KBM-7 (cell line): ENCODE results near the gene PHLDA3.

Experiments used
- DNase-seq: peaks from one replicate; pipeline ENCODE4 v3.0.0-alpha.2; 2015
- in situ Hi-C: fragments of 300-500 bp; cut with MboI; formaldehyde crosslinking; loops from 2 replicates; pipeline ENCODE4 v1.14.3; 2020; ENCODE audit warnings: low sequenced_read_pairs, low pct_unique_long_range_greater_than_20kb, mixed read lengths

The PHLDA3 gene

DNA sequence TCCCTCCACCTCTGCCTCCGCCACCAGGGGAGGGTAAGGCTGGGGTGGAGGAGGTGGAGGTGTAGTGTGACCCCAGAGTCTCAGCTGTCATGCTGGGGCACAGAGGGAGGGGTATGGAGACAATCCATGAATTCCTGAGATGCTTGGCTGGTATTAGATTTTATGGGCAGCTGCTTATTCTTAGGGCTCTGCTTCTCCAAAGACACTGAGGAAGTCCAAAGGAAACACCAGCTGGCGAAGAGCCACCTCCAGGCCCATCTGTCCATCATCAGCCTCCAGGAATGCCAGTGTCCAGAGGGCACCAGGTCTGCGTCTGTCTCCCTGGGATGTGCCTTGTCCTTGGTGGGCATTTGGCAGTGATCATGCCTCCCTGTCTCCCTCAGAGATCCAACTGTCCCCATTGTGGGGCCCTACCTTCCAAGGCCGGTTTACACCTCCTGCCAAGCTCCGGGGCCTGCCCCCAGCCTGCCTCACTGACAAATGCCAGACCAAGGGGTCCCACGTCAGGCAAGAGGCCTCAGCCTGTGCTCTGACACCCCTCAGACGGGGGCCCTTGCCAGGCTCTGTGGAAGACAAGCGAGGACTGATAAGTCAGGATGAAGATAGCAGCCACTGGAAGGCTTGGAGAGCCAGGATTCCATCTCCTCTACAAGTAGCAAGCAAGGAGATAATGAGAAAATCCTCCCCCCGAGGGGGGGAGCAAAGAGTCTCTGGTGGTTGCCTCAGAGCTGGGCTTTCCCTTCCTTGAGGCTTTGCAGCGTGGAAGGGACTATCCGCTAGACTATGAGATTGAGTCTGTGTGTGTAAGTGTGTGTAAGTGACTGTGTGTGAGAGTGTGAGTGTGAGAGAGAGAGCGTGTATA lies 49.0 kb downstream of the PHLDA3 start:
- no peak for DNase-seq
- in situ Hi-C loops = no loop called here

DNA sequence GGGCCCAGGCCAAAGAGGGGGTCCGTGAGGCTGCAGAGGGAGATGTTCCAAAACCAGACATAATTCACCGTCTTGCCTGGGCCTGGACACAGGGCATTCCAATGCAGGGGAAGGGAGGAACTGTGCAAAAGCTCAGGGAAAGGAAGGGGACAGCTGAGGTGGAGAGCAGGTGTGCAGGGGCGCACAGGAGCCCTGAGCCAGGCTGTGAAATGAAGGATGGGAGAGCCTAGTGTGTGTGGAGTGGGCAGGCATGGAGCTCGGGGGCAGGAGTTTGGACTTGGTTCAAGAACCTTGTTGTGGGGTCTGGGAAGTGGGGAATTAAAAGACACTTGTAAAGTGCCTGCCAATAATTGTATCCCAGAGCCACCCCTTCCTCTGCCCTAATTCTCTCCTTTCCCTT lies 49.7 kb downstream of the PHLDA3 start:
- DNase-seq = no peak
- in situ Hi-C loops = no loop called here

DNA sequence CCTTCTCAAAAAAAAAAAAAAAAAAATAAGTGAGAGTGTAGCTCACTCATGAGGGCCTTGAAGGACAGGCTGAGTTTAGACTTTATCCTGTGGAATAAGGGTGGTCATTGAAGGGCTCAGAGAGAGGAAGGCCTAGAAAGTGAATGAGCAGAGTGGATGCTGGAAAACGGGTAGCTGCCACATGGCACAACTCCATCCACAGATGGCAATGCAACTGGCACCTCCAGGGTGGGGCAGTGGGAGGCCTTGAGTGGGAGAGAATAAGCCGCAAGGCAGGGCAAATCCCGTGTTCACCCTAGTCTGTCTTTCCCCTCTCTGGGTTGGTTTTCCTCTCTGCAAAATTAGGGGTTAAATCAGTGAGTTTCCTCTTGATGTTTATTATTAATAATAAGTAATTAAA lies 50.5 kb downstream of the PHLDA3 start:
- in situ Hi-C loops = no loop called here
- DNase-seq = no peak
